ENCODE data around the gene NCKIPSD.

NCKIPSD gene

DNA sequence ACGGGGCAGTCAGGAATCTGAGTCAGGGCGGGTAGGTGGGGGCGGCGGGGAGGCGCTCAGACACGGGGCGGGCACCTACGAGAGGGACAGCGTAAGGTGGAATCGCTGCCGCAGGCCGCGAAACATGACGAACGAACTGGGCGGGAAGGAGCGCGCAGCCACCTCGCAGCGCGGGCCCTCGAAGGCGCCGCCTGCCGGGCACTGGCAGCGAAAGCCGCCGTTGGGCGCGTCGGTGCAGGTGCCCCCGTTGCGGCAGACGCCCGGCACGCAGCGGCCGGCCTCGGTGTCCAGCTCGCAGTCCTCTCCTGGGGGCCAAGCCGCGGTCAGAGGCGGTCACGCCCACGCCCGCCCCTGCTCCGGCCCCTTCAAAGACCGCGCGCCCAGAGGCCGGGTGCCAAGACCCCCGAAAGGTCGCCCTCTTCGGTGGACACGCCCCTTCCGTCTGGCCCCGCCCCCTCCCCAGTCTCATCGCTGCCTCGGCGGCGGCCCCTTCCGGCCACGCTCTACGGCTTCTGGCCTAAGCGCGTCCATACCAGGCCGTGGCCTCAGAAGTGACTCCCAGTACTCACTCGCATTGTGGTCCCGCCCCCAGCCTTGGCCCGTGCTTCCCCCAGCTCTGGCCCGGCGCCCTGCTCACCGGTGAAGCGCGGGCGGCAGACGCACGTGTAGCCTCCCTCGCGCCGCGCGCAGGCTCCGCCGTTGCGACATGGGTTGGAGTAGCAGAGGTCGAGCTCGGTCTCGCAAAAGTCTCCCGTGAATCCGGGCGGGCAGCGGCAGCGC is 29.5 kb downstream of the NCKIPSD start:
- peak; percentile 84 for DNase-seq
- in situ Hi-C loops (cut with MboI; ENCODE audit: low pct_unique_long_range_greater_than_20kb, low sequenced_read_pairs): no loop called here

DNA sequence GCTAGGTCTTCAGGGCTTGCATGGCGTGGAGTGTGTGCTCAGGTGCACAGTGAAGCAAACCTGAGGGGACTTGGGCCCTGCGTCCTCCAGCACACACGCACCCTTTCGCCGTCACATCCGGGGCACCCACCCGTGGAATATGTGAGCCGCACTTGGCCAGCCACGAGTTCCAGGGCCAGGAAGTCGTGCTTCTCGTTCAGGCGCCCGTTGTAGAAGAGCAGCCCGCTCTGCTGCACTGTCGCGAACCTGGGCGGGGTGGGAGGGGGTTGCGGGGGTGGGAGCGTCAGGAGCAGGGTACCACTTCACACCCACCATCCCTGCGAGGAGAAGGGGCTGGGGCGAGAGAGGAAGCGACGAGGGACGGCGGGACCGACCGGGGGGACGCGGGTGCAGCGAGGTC is 30.1 kb downstream of the NCKIPSD start:
- DNase-seq: no peak
- in situ Hi-C loops (cut with MboI; ENCODE audit: low pct_unique_long_range_greater_than_20kb, low sequenced_read_pairs): no loop called here

DNA sequence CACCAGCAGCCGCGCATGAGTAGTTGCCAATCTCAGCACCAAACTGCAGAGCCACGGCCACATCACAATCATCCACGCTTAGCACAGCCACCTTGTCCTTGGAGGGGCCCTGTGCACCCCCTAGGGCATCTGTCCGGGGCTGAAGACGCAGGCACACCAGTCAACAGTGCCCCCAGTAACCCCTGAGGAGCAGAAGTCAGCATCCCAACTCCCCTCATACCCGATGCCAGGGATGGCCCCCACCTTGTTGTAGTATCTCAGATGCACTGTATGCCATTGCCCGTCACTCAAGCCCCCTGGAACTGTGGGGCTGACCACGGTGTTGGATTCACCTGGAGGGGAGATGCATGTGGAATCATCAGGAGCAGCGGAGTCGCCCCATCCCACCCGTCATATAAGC is 30.7 kb downstream of the NCKIPSD start:
- in situ Hi-C loops (cut with MboI; ENCODE audit: low pct_unique_long_range_greater_than_20kb, low sequenced_read_pairs): no loop called here
- DNase-seq: no peak

DNA sequence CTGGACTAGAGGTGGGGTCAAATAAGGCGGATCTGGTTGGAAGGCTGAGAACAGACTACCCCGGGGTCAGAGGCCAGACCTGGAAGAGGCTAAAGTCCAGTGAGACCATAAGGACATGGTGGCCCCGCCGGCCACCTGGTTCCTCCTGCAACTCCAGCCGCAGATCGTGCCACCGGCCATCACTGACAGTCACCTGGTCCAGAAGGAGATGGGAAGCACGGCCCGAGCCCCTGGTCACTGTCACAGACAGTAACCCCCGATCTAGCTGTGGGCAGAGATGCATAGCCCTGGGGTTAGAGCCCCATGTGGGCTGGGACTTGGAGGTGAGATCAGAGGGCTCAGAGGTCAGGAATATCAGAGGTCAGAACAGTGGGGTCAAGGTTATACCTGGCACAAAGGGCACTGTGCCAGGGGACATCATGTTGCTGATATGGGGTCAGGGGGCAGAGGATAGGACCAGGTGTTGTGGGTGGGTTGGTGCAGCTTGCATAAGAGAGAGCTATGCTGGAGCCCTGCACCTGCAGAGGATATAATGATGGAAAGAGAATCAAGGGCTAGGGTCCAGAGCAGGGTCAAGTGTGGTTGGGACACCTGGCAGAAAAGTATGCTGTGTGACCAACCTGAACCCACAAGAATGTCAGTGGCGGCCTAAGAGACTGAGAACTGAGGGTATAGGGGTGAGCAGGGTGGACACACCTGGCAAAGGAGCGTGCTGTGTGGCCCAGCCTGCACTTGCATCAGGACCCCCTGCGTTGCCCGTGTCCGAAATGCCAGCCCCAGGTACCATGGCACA is 32.6 kb downstream of the NCKIPSD start:
- in situ Hi-C loops (cut with MboI; ENCODE audit: low pct_unique_long_range_greater_than_20kb, low sequenced_read_pairs): no loop called here
- no peak for DNase-seq

DNA sequence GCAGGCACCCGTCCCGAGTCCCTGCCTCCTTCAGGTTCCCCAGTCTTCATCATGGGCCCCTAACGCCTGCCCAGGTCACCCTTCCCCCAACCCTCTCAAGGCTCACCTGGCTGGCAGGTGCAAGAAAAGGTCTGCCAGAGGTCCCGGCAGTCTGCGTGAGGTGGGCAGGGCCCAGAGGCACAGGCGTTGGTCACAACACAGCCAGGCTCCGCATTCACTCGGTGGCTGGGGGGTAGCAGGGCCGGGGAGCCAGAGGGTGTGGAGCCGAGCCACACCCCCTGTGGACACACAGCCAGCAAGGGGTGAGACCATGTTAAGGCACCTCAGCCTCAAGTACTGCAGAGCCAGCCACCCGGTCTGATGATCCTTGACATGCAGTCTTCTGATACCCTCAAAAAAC is 33.9 kb downstream of the NCKIPSD start:
- in situ Hi-C loops (cut with MboI; ENCODE audit: low pct_unique_long_range_greater_than_20kb, low sequenced_read_pairs): no loop called here
- DNase-seq: no peak

DNA sequence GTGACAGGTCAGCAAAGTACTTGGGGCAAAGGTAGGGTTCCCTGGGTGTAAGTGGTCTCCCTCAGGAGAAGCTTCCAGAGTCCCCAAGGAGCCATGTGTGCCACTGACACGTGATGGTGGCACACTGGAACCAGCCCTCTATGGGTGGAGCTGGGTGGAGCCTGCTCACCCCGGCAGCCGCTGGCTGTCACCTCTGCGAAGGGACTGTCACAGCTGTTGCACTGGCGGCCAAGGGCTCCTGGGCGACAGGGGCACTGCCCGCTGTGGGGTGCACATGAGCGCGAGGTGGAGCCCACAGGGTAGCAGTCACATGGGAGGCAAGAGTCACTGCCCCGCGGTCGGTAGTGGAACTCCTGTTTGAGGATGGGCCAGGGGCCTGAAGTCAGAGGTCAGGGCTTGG is 35.0 kb downstream of the NCKIPSD start:
- no peak for DNase-seq
- in situ Hi-C loops (cut with MboI; ENCODE audit: low pct_unique_long_range_greater_than_20kb, low sequenced_read_pairs): no loop called here

DNA sequence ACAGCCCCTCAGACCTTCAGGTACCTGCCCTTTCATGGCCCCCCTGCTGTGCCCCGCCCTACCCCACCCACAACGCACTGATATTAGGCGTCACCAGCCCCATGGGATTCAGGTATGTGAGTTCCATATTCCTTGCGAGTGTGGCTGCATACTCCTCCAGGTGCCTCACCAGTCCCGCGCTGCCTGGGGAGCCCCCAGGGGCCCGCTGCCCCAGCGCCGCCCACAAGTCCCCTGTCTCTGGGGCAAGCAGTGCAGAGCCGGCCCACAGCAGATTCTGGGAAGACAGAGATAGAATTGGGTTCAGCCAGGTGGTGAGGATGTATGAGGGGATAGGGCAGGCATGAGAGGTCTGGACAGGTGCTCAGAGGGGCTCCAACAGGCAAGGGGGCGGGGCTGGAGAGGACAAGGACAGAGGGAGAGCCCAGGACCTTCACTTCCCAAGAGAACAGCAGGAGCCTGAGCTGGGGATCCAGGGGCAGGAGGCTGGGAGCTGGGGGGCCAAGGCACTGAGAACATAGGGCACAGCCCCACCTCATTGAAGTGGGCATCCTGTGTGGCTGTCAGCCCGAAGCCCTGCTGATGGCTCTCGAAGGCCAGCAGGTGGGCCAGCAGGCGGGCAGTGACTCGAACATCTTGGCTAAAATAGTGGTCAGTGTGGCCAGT is 37.4 kb downstream of the NCKIPSD start:
- DNase-seq: no peak
- in situ Hi-C loops (cut with MboI; ENCODE audit: low pct_unique_long_range_greater_than_20kb, low sequenced_read_pairs): no loop called here

DNA sequence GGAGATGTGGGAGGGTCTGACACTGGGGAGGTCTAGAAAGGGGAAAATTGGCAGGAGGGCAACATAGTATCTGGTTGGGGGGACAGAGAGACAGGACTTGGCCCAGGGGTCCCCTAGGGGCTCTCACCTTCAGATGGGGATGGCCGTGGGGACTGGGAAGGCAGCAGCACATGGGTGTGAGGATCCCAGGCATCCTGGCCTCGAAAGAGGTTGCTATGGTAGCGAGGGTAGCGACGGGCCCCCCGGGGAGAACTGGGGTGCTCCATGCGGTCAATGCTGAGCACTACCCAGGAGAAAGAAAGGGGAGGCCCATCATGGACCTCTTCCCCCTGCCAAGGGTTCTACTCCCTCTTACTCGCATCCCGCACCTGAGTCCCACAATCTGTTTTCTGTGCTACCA is 38.0 kb downstream of the NCKIPSD start:
- DNase-seq: no peak
- in situ Hi-C loops (cut with MboI; ENCODE audit: low pct_unique_long_range_greater_than_20kb, low sequenced_read_pairs): no loop called here

DNA sequence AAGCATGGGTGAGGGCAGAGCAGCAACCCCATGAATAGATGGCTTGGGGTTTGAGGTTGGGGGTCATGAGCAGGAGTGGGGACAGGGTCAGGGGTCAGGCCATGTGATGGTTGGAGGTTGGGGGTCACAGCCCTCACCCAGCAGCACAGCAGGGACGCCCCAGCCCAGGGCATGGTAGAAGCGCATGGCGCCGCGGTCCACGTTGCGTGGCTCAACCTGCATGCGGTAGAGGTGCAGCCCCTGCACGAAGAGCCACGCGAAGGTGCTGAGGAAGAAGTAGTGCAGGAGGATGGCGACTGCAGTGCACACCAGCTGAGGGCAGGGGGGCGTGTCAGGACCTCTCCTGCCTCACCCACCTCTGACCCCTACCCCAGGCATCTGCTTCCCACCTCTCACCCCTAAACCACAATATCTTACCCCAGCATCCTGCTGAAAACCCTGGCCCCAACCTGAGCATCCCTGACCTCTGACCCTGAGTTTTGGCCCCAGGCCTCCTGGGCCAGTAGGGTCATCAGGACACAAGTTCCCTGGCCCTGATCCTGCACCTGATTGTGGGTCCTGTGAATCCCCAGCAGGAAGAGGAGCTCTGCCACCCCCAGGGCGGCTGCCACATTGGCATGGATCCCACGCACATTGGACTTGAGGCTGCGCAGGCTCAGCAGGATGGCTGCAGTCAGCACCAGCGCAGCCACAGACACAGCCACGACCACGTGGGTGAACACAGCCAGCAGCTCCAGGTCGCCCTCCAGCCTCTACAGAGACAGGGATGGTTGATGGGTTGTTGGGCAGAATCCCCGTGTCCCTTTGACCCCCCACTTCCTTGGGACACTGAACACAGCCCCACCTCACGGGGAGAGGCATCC is 40.6 kb downstream of the NCKIPSD start:
- no peak for DNase-seq
- in situ Hi-C loops (cut with MboI; ENCODE audit: low pct_unique_long_range_greater_than_20kb, low sequenced_read_pairs): no loop called here

DNA sequence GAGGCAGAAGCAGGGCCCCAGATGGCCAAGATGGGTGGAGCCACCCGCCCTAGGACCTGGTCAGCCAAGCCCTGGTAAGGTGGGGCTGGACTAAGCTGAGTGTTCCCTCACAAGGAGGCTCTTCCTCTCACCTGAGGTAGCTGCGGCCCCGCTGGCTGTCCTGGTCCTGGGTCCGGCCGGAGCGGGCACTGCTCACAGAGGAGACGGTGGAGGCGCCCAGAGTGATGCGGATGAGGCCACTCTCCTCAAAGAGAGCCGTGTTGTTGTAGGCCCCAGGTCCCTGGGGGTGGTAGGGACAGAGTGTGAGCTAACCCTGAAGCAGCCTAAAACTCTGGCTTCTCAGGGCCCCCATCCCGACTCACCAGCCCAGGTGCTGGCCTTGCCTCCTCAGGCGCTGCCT is 43.1 kb downstream of the NCKIPSD start:
- in situ Hi-C loops (cut with MboI; ENCODE audit: low pct_unique_long_range_greater_than_20kb, low sequenced_read_pairs): no loop called here
- DNase-seq: no peak

DNA sequence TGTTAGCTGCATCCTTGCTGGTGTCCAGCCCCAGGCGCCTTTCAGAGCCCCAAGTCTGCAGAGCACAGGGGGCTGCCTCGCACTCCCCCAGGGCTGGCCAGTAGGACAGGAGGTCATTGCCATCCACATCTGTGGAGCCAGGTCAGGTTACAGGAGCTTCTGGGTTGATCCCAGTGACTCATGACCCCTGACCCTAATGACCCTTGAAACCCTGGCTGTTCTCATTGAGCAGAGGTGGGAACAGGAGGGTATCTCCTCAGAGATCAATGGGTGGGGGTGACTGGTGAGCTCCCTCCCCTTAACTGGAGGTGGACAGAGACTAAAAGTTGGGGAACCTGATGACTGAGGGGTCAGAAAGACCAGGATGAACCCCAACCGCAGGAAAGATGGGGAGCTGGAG is 44.3 kb downstream of the NCKIPSD start:
- in situ Hi-C loops (cut with MboI; ENCODE audit: low pct_unique_long_range_greater_than_20kb, low sequenced_read_pairs): no loop called here
- DNase-seq: no peak

DNA sequence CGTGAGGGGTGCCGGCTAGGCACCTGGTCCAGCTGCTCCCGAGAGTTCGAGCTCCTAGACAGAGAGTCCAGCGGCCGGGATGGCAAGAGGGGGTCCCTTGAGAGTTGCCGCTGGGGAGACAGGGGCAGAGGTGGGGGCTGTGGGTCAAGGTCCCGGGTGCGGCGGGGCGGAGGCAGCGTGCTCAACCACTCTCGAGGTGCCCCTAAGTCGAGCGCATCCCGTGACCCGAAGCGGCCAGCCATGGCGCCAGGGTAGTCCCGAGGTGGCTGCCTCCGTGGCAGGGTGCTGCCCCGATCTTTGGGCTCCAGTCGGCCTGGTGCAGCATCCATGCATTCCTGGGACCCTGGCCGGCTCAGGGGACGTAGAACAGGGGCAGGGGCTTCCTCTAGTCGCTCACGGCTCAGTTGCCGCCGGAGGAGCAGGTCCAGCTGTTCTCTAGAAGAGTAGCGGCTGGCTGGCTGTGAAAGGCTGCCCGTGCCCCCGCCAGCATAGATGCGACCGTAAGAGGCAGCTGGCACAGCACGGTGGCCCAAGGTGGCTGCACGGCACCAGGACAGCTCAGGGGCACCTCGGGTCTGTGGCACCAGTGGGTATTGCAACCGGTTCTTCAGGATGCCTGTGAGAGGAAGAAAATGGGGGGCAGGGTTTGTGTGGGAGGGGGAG is 45.6 kb downstream of the NCKIPSD start:
- no peak for DNase-seq
- in situ Hi-C loops (cut with MboI; ENCODE audit: low pct_unique_long_range_greater_than_20kb, low sequenced_read_pairs): no loop called here

DNA sequence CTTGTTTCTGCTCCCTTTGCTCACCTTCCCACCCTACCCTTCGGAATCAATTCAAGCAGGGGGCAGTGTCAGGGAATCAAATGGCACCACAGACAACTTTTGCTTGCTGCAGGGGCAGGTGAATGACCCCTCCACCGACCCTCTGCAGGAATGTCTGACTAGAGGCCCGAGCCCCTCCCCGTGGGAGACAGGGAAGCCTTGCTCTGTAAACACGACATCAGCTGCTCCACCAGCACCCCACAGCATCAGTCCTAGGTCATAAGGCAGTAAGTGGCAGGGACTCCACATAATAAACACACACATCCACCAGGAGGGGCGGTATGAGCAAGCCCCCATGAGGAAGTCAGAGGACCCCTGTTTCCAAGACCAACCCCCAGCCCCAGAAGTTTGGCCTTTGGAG is 48.4 kb downstream of the NCKIPSD start:
- in situ Hi-C loops (cut with MboI; ENCODE audit: low pct_unique_long_range_greater_than_20kb, low sequenced_read_pairs): no loop called here
- no peak for DNase-seq

DNA sequence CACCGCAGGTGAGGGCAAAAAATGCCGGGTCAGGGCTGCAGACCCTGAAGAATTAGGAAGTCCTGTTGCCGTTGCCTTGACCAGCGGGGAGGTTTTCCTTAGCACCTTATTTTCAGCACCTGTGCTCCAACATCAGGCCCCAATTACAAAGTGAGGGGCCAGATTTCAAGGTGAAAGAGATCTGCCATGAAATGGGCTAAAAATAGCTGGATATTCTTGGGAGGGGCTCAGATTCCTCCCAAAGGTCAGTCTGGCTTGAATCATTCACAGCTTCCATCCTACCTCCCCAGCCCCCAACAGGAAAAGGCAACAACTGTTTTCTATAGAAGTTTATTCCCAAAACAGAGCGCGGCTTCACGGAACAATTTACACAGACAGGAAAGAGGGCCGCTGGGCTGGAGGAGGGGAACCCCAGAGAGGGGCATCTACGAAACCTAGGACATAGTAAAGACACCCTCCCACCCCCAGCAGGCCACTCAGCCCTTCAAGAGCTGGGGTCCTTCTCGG is 49.5 kb downstream of the NCKIPSD start:
- no peak for DNase-seq
- in situ Hi-C loops (cut with MboI; ENCODE audit: low pct_unique_long_range_greater_than_20kb, low sequenced_read_pairs): no loop called here

DNA sequence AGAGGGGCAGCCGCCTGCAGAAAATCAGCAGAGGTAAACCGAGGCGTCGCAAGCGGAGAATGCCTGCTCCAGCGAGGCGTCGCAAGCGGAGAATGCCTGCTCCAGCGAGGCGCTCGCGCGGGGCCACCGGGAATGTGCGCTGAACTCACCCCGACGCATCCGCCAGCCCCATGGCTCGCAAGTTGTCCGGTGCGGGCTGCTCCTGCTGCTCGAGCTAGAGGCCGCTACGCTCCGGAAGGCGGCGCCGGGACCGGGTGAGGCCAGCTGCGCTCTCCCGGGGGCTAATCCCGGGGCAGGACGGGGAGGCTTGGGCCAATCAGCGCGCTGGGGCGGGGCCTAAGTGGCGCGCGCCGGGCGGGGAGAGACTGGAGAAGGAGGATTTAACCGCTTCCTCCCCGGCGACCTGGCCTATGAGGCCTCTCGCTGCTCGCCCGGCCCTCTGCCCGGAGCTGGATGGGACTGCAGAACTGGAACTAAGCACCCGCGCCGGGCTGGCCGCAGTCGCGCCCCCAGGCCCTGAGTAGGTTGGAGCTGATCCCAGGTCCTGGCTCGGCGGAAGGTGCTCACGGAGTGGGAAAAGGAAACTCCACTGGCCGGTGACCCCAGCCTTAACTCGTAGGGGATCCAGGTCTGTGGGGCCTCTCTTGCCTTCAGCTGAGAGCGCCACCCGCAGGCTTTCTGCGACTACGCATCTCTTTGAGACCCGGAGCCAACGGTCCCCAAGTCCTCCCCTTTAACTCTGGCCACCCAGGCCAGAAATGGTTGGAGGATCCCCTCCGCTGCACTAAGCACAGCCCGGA is 50.3 kb downstream of the NCKIPSD start, which contains the start of gene SLC26A6:
Gene SLC26A6 (minus strand): TSS at position 240 of the 800 bp plus-strand sequence. CDS start 68 bp downstream, at position 172.
- in situ Hi-C loops (cut with MboI; ENCODE audit: low pct_unique_long_range_greater_than_20kb, low sequenced_read_pairs): no loop called here
- DNase-seq: peak; percentile 98

DNA sequence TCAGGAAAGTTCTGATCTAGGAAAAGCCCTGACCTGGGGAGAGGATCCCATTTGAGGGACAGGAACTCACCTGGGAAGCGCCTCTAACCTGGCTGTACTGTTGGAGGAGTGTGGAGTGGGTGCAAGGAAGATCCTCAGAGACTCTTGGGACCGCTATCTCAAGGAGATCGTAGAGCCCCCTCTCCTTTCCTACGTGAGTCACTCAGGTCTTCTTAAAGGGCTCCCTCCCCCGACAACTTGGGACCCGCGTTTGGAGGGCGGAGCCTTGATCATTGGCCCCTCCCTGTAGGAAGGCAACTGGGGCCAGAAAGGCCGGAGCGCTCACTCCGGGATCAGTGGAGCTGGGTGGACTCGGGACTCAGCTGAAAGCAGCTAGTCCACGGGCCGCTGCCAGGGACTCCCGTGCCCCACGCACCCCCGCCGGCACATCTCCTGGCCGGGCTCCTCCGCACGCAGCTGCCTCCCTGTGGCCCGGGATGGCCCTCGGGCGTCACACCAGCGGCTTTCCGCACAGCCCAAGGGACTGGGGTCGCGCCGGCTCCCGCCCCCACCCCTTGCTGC is 51.0 kb downstream of the NCKIPSD start:
- DNase-seq: peak; percentile 61
- in situ Hi-C loops (cut with MboI; ENCODE audit: low pct_unique_long_range_greater_than_20kb, low sequenced_read_pairs): no loop called here

DNA sequence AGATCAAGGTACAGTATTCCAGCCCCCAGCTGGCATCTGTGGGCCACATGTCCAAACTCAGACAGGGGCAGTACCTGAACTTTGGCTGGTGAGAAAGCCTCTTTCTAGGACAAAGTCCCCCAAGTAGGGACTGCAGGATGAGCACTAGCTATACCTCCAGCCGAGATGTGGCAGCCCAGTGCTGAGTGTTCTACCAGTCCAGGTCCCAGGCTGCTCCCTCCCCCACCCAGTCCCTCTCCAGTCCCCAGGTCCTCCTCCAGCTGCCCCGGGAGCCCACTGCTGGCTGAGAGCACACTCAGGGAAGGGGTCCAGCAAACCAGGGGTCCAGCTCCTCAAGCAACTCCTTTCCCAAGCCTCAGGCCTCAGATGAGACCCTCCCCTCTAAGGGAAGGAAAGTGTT is 52.0 kb downstream of the NCKIPSD start:
- in situ Hi-C loops (cut with MboI; ENCODE audit: low pct_unique_long_range_greater_than_20kb, low sequenced_read_pairs): no loop called here

More for the DNA sequence above, 52.0 kb downstream of the NCKIPSD start:
- no peak for DNase-seq
